ENCODE results near the gene PREB.
"Not testable (repeated sequence)": the region's sequence is repeated elsewhere in the genome, so short reads cannot be mapped to it uniquely, and the experiment has no call there.

The PREB gene

DNA sequence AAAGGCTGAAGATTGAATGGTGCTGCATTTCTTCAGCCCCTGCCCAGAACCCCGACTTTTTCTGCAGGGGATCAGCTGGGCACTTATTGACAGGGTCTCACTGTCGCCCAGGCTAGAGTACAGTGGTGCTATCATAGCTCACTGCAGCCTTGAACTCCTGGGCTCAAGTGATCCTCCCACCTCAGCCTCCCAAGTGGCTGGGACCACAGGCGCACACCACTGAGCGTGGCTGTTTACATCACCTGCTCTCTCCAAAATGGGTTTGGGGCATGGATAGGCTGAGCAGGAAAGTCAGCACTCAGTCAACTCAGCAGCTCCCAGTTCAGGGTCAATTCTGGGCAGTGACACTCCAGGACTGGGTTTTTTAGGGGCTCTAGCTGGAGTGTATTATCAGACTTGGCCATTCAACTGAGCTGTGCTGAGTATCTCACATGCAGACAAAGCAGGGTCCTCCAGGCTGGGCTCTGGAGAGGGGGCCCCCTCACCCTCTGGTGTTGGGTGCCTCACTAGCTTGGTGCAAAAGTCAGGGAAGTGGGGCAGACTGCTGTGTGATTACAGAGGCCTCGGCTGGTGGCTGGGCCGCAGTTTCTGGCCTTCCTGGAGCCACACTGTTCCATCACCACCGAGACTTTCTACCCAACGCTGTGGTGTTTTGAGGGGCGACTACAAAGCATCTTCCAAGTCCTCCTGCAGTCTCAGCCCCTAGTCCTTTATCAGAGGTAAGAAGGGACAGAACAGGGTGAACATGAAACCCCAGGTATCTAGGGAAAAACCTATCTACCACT is 6.4 kb downstream of the PREB start:
- no peak for DNase-seq (ENCODE audit: low spot score)

DNA sequence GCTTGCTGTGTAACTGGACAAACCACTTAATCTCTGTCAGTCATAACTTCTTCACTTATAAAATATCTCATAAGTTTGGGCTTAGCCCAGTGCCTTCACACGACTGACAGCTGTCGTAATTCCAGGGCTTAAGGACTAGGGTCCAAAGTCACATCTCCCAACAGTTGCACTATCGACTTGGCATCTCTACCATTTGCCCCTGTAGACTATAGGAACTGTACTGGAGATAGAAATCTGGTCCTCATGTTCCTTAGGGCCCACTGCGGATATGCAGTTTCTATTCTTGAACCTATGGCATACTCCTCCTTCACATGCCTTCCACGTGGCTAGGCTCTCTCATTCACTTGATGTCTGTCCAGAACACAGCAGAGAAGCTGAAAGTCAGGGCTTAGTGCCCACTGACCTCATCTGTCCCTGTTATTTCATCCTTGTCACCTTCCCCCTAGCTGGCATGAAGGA is 8.2 kb downstream of the PREB start:
- no peak for DNase-seq (ENCODE audit: low spot score)

DNA sequence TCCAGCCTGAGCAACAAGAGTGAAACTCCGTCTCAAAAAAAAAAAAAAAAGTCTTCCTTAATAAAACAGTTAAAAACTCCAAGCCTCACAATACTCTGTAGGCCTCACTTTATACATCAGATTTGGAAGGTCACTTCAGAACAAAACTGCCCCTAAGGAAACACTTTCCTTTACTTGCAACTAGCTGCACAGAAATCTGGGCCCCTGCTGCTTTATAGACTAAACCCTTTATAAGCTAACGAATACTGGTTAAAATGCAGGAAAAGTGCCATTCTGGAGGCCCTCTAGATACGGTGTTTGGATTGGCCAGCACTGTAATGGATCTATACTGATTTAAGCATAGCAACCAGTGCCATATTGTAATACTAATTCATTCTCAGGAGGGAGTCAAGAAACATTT is 9.3 kb downstream of the PREB start:
- no peak for DNase-seq (ENCODE audit: low spot score)

DNA sequence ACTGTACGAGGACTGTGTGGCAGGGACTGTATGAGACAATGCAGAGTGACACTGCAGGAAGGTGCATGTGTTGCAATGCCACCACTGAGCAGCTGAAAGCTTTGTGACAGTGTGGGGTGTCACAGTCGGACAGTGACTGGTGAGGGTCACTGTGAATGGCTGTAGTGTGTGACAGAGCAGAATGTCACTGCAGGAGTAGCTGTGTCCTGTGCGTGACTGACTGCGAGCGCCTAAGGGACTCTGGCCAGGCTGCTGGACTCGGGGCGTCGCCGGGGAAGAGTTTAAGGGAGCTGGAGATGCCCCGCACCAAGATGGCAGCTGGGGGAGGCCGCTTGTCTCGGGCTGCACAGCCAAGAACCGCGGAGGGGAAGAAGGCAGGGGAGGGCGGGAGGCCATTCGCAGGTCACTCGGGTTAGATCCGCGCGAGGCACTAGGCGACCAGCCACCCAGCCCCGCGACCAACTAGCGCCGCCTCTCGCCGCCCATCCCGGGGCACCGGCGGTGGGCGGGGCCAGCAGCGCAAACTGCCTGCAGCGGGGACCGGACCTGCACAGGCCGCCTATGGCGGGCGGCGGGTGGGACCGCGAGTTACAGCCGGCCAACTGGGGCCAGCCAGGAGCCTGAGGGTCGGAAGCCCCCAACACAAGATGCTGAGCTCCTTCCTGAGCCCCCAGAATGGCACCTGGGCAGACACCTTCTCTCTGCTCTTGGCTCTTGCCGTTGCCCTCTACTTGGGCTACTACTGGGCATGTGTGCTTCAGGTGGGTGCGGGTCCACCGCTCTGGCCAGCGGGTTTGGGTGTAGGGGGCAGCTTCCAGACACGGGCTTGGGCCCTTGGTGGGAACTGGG is 10.9 kb downstream of the PREB start, which contains the start of gene ABHD1:
Gene ABHD1, plus strand, starts transcription at position 514 of the 849 bp plus-strand sequence. Its CDS starts 134 bp downstream, at position 648.
- peak; percentile 74 for DNase-seq (ENCODE audit: low spot score)

DNA sequence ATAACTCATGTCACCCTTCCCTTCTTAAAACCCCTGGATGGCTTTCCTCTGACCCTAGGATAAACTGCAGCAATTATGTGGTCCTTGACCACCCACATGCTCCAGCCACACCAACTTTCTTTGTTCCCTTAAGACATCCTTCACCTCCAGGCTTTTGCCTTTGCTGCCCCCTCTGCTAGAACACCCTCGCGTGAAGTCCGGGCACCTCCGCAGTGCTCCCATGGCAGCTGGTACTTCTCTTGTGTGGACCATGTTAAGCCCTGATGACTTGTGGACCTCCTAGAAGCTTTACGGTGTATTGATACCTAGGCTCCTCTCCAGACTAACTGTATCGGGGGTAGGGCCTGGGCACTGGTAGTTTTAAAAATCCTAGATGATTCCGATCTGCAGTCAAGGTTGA is 11.6 kb downstream of the PREB start:
- no peak for DNase-seq (ENCODE audit: low spot score)

DNA sequence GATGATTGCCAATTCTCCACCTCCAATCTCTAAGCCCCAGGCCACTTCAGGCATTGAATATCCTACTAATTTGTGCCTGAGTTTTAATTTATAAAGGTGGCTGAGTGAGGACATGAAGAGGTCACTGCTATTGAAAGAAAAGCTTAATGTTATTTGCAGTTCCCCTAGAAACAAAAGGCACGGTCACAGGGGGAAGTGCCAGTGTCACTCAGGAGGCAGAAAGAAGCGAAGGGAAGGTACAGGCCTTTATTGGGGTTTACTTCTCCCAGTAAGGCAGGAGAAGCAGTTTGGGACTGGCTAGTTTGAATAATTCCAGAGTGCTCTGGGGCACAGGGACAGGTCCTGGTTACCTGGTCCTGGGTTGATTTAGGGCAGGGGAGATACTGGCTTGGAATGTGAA is 12.5 kb downstream of the PREB start:
- DNase-seq (ENCODE audit: low spot score): no peak

DNA sequence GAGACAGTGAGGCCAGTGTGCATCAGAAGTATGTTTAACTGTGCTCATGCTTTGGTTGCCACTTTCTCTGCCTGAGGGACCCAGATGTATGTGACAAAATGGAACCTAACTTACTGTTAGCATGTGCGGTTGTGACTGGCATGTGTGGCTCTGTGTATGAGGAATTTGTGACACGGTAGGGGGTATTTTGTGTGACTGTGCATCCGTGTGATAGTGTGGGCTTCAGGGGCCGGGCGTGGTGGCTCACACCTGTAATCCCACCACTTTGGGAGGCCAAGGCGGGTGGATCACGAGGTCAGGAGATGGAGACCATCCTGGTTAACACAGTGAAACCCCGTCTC is 15.1 kb downstream of the PREB start:
- DNase-seq (ENCODE audit: low spot score): not testable (repeated sequence)

DNA sequence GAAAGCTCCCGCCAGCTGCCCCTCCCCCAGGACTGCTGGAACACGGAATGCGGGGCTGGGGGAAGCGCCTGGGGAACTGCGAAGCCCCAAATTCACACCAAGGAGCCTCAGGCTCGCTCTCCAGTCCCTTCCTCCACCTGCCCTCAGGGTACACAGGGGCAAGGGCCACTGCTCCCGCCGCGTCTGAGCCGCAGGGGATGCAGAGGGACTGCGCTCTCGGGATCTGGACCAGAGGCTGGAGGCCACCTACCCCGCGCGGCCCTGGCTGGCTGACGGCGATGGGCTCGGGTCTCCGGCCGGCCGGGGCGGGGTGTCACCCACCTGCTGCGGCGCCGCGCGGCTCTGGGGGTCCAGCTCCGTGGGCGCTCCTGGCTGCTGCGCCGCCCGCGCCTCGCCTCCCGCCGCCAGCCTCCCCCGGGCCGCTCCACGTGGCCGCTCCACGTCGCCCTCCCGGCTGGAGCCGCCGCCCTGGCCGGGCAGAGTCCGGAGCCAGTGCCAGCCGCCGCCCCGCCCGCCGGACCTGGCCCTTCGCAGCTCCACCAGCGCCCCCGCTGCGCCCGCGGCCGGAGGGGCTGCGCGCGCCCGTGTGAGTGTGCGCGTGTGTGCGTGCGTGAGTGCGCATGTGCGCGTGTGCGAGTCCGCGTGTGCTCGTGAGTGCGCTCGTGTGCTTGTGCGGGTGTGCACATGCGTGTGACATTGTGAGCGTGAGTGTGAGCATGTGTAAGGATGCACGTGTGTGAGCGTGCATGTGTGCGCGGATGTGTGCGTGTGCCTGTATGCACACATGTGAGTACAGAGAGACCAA is 15.7 kb downstream of the PREB start, which contains the start of gene CGREF1:
Gene CGREF1, minus strand, starts transcription at position 604 of the 805 bp plus-strand sequence. CDS start 14,762 bp downstream, outside the sequence.
- DNase-seq (ENCODE audit: low spot score): peak; percentile 72

DNA sequence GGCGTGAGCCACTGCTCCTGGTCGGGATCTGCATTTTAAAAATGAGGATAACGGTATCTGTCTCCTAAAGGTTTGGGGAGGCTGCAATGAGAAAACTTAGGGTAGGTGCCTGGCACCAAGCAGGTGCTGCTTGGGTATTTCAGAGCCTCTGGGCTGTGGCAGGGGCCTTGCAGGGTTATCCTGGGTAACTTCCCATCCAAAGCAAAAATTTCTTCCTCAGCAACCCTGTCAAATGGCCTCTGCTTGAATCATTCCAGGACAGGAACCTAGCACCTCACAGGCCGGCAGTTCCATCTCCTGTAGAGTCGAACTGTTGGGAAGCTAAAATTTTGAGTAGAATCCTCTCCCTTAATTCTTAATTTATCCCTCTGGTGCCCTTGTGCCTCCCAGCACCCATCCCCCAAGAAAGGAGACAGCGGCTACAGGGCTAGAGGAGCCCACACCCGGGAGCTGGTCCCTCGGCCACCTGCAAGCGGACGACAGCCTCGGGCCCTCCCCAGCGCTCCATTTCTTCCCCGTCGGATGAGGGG is 16.4 kb downstream of the PREB start:
- peak; percentile 18 for DNase-seq (ENCODE audit: low spot score)

DNA sequence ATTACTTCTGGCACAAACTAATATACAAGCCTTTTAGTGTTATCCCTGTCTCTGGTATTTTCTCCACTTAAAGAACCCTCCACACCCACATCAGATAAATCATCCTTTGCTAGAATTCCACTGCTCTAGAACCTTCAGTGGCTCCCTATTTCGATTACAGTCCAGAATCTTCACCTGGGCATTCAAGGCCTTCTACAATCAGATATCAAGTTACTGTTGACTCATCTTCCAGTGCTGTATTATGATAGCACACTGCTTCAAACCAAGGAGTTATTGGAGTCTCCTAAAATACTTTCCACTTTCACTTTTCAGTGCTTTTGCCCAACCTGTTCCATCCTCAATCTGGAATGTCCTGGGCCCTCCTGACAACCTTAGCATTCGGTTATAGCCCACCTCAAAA is 18.9 kb downstream of the PREB start:
- no peak for DNase-seq (ENCODE audit: low spot score)

DNA sequence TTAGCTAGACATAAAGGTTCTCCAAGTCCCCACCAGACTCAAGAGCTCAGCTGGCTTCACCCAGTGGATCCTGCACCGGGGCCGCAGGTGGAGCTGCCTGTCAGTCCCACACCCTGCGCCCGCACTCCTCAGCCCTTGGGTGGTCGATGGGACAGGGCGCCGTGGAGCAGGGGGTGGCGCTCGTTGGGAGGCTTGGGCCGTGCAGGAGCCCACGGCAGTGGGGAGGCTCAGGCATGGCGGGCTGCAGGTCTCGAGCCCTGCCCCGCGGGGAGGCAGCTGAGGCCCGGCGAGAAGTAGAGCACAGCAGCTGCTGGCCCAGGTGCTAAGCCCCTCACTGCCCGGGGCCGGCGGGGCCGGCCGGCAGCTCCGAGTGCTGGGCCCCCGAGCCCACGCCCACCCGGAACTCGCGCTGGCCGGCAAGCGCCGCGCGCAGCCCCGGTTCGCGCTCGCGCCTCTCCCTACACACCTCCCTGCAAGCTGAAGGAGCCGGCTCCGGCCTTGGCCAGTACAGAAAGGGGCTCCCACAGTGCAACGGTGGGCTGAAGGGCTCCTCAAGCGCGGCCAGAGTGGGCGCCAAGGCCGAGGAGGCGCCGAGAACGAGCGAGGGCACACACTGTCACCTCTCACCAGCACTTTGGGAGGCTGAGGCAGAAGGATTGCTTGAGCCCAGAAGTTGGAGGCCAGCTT is 22.9 kb downstream of the PREB start:
- DNase-seq (ENCODE audit: low spot score): not testable (repeated sequence)

DNA sequence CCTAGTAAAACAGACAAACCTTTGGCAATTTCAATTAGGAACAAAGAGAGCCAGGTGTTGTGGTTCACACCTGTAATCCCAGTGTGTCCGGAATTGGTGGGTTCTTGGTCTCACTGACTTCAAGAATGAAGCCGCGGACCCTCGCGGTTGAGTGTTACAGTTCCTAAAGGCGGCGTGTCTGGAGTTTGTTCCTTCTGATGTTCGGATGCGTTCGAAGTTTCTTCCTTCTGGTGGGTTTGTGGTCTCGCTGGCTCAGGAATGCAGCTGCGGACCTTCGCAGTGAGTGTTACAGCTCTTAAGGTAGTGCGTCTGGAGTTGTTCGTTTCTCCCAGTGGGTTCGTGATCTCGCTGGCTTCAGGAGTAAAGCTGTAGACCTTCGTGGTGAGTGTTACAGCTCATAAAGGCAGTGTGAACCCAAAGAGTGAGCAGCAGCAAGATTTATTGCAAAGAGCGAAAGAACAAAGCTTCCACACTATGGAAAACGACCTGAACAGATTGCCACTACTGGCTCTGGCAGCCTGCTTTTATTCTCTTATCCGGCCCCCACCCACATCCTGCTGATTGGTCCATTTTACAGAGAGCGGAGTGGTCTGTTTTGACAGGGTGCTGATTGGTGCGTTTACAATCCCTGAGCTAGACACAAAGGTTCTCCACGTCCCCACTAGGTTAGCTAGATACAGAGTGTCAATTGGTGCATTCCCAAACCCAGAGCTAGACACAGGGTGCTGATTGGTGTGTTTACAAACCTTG is 23.7 kb downstream of the PREB start:
- not testable (repeated sequence) for DNase-seq (ENCODE audit: low spot score)

DNA sequence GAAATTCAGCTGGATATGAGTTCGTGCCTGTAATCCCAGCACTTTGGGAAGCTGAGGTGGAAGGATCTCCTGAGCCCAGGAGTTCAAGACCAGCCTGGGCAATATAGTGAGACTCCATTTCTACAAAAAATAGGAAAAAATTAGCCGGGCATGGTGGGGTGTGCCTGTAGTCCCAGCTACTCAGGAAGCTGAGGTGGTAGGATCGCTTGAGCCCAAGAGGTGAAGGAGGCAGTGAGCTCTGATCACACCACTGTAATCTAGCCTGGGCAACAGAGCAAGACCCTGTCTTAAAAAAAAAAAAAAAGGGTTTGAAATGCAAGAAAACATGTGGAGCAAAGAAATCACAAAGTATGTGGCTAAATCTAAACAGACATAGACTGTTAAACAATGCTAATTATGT is 25.4 kb downstream of the PREB start:
- DNase-seq (ENCODE audit: low spot score): no peak

DNA sequence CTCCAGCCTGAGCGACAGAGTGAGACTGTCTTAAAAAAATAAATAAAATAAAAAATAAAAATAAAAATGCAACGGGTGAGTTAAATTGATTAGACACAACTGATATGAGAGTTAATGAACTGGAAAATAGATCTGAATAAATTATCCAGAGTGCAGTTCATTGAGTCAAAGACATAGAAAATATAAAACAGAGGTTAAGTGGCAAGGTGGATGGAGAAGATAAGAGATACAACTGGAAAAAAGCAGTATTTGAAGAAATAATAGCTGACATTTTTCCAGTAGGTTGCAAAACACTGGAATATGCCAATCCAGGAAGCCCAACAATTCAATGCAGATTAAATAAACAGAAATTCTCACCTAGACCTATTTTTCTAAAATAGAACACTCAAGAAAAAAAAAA is 26.2 kb downstream of the PREB start:
- DNase-seq (ENCODE audit: low spot score): no peak

DNA sequence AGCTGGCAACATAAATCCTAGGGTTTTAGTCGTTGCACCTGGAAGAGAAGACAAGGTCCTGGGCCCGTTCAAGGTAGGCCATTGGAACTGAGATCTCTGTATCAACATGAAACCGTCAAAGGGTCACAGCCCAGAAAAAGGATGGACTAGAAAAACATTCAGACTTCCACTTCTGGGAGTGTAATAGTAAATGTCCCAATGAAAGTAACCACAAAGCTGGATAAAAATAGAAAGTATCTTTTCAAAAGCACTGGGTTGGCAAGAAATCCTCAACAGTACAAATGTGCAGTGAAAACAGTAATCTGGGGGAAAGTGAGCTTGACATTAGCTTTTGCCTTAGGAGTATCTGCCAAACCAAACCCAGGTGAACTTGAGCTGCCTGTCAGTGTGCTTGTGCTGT is 28.5 kb downstream of the PREB start:
- no peak for DNase-seq (ENCODE audit: low spot score)

DNA sequence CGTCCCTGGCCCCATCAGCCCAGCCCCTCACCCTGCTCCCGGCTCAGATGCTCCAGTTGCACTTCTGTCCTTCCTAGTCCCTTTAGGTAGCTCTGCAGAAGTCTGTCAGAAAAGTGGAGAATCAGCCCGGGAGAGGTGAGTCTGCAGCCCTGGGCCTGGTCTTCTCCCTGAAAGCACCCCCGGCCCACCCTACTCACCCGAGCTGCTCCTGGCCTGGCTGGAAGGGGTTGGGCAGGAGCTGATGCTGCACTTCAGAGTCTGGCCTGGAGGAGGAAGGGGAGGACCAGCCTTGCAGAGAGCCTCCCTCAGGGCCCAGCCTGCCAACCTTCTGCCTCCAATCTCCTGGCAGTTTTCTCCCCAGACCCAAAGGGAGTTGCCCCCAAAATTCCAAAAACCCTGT is 32.1 kb downstream of the PREB start:
- DNase-seq (ENCODE audit: low spot score): no peak

DNA sequence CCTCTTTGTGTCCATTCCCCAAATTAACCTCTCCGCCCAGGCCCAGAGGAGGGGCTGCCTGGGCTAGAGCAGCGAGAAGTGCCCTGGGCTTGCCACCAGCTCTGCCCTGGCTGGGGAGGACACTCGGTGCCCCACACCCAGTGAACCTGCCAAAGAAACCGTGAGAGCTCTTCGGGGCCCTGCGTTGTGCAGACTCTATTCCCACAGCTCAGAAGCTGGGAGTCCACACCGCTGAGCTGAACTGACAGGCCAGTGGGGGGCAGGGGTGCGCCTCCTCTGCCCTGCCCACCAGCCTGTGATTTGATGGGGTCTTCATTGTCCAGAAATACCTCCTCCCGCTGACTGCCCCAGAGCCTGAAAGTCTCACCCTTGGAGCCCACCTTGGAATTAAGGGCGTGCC is 34.4 kb downstream of the PREB start:
- DNase-seq (ENCODE audit: low spot score): no peak

DNA sequence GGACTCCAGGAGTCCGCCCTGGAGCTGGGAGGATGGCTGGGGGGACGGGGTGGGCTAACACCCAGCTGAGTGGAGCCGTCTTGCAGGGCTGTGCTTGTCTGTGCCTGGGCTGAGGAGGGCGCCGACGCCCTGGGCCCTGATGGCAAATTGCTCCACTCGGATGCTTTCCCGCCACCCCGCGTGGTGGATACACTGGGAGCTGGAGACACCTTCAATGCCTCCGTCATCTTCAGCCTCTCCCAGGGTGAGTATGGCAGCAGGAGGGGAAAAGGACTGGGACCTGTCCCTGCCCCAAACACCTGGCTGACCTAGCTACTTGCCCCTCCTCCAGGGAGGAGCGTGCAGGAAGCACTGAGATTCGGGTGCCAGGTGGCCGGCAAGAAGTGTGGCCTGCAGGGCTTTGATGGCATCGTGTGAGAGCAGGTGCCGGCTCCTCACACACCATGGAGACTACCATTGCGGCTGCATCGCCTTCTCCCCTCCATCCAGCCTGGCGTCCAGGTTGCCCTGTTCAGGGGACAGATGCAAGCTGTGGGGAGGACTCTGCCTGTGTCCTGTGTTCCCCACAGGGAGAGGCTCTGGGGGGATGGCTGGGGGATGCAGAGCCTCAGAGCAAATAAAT is 35.0 kb downstream of the PREB start:
- DNase-seq (ENCODE audit: low spot score): no peak

DNA sequence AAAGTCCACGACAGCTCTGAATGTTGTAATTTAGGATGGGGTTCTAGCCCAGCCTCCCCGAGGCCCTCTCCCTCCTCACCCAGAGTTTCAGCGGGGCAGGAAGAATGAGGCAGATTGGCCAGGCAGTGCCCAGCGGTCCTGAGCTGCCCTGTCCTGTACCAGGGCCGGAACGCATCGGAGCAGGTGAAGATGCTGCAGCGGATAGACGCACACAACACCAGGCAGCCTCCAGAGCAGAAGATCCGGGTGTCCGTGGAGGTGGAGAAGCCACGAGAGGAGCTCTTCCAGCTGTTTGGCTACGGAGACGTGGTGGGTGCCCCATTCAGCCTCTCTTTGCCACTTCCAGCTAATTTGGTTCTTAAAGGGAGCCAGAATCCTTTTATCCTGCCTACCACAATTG is 37.1 kb downstream of the PREB start:
- no peak for DNase-seq (ENCODE audit: low spot score)

DNA sequence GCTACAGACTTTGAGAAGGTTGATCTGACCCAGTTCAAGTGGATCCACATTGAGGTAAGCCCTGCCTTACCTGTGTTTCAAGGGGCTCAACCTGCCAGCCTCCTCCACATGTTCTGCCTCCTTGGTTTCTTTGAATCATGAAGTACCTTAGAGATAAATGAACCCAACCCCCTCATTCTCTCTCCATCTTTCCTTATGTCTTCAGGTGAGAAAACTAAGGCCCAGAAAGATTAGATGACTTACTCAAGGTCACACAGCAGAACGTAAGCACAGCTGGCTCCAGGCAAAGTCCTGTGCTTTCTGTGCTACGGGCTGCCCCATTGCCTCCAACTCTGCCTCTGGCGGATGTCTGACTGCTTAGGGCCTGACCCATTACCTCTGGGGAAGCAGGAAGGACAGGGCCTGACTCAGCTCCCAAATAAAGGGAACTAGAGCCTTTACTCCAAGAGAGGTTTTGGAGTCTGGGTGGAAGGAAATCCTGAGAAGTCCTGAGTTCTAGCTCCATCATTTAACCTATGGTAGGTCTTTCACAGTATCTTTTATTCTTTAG is 37.6 kb downstream of the PREB start:
- DNase-seq (ENCODE audit: low spot score): no peak

All from GM03348 (cell line).